ENCODE data around the gene FLACC1.

DNA sequence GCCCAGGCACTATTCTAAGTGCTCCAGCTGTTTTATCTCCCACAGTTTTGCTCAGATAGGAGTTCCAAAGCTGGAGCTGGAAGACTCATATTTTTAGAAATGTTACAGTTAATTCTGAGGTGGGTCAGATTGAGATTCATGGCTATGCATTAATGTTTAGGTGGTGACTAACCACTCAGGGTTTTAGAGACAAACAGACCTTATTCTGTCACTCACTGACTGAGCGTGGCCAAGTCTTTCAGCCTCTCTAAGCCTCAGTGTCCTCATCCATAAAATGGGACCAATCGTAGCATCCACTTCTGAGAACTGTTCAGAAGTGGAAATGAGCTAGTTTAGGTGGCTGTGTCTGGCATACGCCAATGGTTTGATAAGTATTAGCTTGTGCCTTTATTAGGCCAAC, 101.1 kb downstream of the FLACC1 start:
- TF ChIP-seq ZNF274 (IDR thresholded peaks at IDR 0.05; ENCODE audit: borderline replicate concordance, extremely low read depth, low read length): no peak
- no peak for TF ChIP-seq POLR2AphosphoS5 (IDR thresholded peaks at IDR 0.05; ENCODE audit: low read depth, low read length)
- TF ChIP-seq, protein P1, sequence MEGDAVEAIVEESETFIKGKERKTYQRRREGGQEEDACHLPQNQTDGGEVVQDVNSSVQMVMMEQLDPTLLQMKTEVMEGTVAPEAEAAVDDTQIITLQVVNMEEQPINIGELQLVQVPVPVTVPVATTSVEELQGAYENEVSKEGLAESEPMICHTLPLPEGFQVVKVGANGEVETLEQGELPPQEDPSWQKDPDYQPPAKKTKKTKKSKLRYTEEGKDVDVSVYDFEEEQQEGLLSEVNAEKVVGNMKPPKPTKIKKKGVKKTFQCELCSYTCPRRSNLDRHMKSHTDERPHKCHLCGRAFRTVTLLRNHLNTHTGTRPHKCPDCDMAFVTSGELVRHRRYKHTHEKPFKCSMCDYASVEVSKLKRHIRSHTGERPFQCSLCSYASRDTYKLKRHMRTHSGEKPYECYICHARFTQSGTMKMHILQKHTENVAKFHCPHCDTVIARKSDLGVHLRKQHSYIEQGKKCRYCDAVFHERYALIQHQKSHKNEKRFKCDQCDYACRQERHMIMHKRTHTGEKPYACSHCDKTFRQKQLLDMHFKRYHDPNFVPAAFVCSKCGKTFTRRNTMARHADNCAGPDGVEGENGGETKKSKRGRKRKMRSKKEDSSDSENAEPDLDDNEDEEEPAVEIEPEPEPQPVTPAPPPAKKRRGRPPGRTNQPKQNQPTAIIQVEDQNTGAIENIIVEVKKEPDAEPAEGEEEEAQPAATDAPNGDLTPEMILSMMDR (IDR thresholded peaks at IDR 0.05; ENCODE audit: control extremely low read depth in 1 of 3, insufficient read depth in 1 of 3, low read depth in 1 of 3, low read length in 3 of 3): no peak
- TF ChIP-seq, protein P2, sequence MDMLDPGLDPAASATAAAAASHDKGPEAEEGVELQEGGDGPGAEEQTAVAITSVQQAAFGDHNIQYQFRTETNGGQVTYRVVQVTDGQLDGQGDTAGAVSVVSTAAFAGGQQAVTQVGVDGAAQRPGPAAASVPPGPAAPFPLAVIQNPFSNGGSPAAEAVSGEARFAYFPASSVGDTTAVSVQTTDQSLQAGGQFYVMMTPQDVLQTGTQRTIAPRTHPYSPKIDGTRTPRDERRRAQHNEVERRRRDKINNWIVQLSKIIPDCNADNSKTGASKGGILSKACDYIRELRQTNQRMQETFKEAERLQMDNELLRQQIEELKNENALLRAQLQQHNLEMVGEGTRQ (IDR thresholded peaks at IDR 0.05; ENCODE audit: low read length): no peak
- no peak for TF ChIP-seq POU5F1 (IDR thresholded peaks at IDR 0.05; ENCODE audit: low read depth, low read length)
- no peak for TF ChIP-seq TAF1 (IDR thresholded peaks at IDR 0.05; ENCODE audit: low read depth, low read length)

All from H1 (cell line).